Measurements from ENCODE around the gene TRMT44.

- TF ChIP-seq CTCF (conservative IDR thresholded peaks at IDR 0.05) (no peak), EZH2 (IDR thresholded peaks at IDR 0.05; ENCODE audit: low read depth) (no peak)
These were observed 68.9 kb downstream of the TRMT44 start for GRCh38 chr4:8509311-8509950.

Measured in PC-9 (cell line).